Measurements from ENCODE around the gene PDSS2.

- TF ChIP-seq, protein P1, sequence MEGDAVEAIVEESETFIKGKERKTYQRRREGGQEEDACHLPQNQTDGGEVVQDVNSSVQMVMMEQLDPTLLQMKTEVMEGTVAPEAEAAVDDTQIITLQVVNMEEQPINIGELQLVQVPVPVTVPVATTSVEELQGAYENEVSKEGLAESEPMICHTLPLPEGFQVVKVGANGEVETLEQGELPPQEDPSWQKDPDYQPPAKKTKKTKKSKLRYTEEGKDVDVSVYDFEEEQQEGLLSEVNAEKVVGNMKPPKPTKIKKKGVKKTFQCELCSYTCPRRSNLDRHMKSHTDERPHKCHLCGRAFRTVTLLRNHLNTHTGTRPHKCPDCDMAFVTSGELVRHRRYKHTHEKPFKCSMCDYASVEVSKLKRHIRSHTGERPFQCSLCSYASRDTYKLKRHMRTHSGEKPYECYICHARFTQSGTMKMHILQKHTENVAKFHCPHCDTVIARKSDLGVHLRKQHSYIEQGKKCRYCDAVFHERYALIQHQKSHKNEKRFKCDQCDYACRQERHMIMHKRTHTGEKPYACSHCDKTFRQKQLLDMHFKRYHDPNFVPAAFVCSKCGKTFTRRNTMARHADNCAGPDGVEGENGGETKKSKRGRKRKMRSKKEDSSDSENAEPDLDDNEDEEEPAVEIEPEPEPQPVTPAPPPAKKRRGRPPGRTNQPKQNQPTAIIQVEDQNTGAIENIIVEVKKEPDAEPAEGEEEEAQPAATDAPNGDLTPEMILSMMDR (IDR thresholded peaks at IDR 0.05; ENCODE audit: low read length) = no peak
- no peak for TF ChIP-seq EZH2 (IDR thresholded peaks at IDR 0.05; ENCODE audit: borderline replicate concordance, low read length)
These were observed 191.7 kb downstream of the PDSS2 start for GRCh38 chr6:107267634-107268033.

Measured in OCI-LY1 (cell line).